ENCODE data around the gene SDHD.
"Not testable (repeated sequence)": the region's sequence is repeated elsewhere in the genome, so short reads cannot be mapped to it uniquely, and the experiment has no call there.

SDHD gene

GRCh38 chr11:112086422-112087191 lies at the start of gene SDHD, which contains the start of gene TIMM8B:
Gene SDHD, plus strand, starts transcription at chr11:112086873. Its CDS starts 35 bp downstream, at chr11:112086908.
Gene TIMM8B, minus strand, starts transcription at chr11:112086756. Its CDS starts 33 bp downstream, at chr11:112086723.
- DNase-seq: peak; percentile 97

- no peak for DNase-seq
Measured at GRCh38 chr11:112037527-112037926, 49.1 kb upstream of the SDHD start.

GRCh38 chr11:112042161-112042960 lies 44.3 kb upstream of the SDHD start:
- no peak for DNase-seq

GRCh38 chr11:112042961-112043304 lies 43.7 kb upstream of the SDHD start:
- no peak for DNase-seq

GRCh38 chr11:112044961-112045360 lies 41.7 kb upstream of the SDHD start:
- DNase-seq: no peak

- DNase-seq: not testable (repeated sequence)
Measured at GRCh38 chr11:112046647-112047046, 40.0 kb upstream of the SDHD start.

GRCh38 chr11:112048256-112048655 lies 38.4 kb upstream of the SDHD start:
- not testable (repeated sequence) for DNase-seq

- DNase-seq: no peak
Measured at GRCh38 chr11:112049777-112050176, 36.9 kb upstream of the SDHD start.

- DNase-seq: no peak
Measured at GRCh38 chr11:112050721-112051120, 36.0 kb upstream of the SDHD start.

- DNase-seq: no peak
Measured at GRCh38 chr11:112051768-112052167, 34.9 kb upstream of the SDHD start.

- no peak for DNase-seq
Measured at GRCh38 chr11:112057170-112057569, 29.5 kb upstream of the SDHD start.

- DNase-seq: no peak
Measured at GRCh38 chr11:112058103-112058502, 28.6 kb upstream of the SDHD start.

- DNase-seq: no peak
Measured at GRCh38 chr11:112062923-112063322, 23.8 kb upstream of the SDHD start.

GRCh38 chr11:112073941-112074811 lies 12.5 kb upstream of the SDHD start, which contains the start of the genes NKAPD1 and PIH1D2:
Gene NKAPD1, plus strand, starts transcription at chr11:112074299. Its CDS starts 1,276 bp downstream, at chr11:112075575.
Gene PIH1D2, minus strand, starts transcription at chr11:112074017. Its CDS starts 843 bp downstream, at chr11:112073174.
- peak; percentile 79 to 88 for DNase-seq

GRCh38 chr11:112082729-112083128 lies 3.9 kb upstream of the SDHD start:
- DNase-seq: no peak

GRCh38 chr11:112085822-112086421 lies 751 bp upstream of the SDHD start:
- peak in 1 of 2 donors; percentile 21 for DNase-seq

GRCh38 chr11:112087212-112087611 lies 539 bp downstream of the SDHD start:
- DNase-seq: no peak

GRCh38 chr11:112095302-112095701 lies 8.6 kb downstream of the SDHD start:
- DNase-seq: not testable (repeated sequence)

- DNase-seq: no peak
Measured at GRCh38 chr11:112096194-112096593, 9.5 kb downstream of the SDHD start.

- DNase-seq: no peak
Measured at GRCh38 chr11:112097734-112098528, 11.3 kb downstream of the SDHD start.

GRCh38 chr11:112100462-112100861 lies 13.8 kb downstream of the SDHD start:
- no peak for DNase-seq

Data from CD4-positive, alpha-beta T cell treated with Interleukin-1 beta for 1 hour (primary cell).